ENCODE measurements around the gene TNP2.
"Not testable (repeated sequence)": the region's sequence is repeated elsewhere in the genome, so short reads cannot be mapped to it uniquely, and the experiment has no call there.

Gene TNP2

DNA sequence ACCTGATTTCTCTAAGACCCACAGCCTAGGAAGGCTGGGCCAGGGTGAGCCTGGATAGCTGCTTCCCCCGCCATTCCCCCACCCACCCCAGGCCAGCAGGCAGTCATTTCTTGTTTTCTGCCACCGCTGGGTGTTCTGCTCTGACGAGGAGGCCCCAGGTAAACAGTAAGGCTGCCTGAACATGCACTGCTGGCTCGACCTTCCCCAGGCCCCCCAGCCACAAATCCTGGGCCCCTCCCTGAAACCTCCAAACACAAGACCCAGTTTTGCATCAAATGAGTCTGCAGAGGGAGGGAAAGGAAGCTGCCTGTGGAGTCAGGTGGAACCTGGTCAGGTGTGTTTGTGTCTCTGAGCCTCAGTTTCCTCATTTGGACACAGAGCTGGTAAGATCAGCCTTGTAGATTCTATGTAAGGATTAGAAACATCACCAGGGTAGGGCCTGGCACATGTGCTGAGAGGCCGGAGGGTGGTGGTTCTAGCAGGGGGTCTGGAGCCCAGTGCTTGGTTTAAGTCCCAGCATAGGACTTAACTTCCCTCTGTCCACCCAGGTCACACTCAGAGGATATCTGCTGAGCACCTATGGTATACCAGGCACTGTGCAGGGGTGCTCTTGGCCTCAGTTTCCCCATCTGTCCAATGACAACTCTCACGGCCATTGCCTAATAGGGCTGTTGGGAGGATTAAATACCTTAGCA lies 30.9 kb upstream of the TNP2 start:
- DNase-seq = no peak

DNA sequence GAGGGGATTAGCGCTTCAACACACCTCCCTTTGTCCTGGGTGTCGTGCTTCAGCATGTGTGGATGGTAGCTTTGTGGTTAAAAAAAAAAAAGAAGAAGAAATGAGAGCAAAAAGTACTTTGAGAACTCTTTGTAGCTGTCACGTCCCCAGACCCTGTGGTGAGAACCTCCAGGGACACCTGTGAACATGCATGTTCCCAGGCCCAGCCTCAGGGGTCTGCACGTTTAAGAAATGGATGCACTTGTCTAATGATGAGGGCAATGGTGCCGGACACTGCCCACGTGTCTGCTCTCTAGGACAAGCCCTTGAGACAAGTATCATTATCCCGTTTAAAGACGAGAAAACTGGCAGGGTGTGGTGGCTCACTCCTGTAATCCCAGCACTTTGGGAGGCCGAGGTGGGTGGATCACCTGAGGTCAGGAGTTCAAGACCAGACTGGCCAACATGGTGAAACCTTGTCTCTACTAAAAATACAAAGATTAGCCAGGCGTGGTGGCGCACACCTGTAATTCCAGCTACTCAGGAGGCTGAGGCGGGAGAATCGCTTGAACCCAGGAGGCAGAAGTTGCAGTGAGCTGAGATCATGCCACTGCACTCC lies 29.9 kb upstream of the TNP2 start:
- DNase-seq = not testable (repeated sequence)

GRCh38 chr16:11298143-11298900 lies 29.2 kb upstream of the TNP2 start:
- DNase-seq = no peak

DNA sequence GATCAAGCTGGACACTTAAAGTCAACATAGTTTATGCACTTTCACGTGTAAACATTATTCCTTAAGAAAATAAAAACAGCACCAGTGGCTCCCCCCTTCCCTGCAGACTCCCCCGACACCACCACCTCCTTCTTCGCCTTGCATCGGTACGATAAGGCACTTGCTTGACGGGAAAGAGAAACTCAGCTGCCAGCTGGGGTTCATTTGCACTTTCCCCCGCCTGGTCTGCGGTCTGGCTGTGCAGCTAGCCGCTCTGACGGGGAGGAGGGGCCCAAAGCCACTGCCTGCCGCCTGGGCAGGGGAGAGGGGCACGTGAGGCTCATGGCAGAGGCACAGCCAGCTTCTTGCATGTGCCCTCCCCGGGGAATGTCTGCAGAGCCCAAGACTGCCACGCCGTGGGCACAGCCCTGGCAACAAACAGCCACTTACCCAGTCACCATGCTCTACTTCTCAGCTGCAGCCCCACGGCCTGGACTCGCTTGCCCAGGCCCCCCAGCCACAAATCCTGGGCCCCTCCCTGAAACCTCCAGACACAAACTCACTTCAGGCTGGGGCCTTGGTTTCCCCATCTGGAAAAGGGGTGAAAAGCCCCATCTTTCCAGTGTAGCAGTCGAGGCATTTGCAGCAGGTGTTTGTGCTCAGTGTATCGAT lies 28.5 kb upstream of the TNP2 start:
- DNase-seq = peak; percentile 56 to 81 (median 81)

GRCh38 chr16:11296706-11297491 lies 27.8 kb upstream of the TNP2 start:
- no peak for DNase-seq

- no peak for DNase-seq
These were observed 27.2 kb upstream of the TNP2 start for GRCh38 chr16:11296351-11296705.

GRCh38 chr16:11295672-11296071 lies 26.5 kb upstream of the TNP2 start:
- no peak for DNase-seq

DNA sequence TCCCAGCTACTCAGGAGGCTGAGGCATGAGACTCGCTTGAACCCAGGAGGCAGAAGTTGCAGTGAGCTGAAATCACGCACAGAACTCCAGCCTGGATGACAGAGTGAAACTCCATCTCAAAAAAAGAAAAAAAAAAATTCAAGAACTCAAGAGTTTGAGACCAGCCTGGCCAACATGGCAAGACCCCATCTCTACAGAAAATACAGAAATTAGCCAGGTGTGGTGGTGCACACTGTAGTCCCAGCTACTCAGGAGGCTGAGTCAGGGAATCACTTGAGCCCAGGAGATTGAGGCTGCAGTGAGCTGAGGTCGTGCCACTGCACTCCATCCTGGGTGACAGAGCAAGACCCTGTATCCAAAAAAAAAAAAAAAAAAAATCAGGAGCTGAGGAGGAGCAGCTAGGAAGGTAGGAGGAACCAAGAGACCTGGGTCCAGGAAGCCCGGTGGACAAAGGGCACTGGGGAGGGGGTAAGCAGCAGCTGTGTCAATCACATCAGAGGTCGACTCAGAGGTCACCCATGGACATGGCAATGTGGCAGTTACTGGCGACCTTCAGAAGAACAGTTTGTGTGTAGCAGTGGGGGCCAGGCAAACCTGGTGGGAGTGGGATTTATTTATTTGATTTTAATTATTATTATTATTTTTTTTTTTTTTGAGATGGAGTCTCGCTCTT lies 23.1 kb upstream of the TNP2 start:
- no peak for DNase-seq

GRCh38 chr16:11291091-11291703 lies 22.1 kb upstream of the TNP2 start:
- no peak for DNase-seq

- DNase-seq = no peak
These were observed 21.2 kb upstream of the TNP2 start for GRCh38 chr16:11290102-11290893.

DNA sequence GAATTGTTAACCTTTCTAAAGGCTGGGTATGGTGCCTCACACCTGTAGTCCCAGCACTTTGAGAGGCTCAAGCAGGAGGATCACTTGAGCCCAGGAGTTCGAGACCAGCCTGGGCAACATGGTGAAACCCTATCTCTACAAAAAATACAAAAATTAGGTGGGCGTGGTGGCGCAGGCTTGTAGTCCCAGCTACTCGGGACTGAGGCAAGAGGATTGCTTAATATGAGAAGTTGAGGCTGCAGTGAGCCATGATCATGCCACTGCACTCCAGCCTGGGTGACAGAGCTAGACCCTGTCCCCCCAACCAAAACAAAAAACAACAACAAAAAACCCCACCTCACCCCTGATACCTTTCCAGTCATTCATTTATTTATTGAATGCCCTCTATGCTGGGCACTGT lies 20.6 kb upstream of the TNP2 start:
- DNase-seq = peak; percentile 36 to 44 (median 43)

DNA sequence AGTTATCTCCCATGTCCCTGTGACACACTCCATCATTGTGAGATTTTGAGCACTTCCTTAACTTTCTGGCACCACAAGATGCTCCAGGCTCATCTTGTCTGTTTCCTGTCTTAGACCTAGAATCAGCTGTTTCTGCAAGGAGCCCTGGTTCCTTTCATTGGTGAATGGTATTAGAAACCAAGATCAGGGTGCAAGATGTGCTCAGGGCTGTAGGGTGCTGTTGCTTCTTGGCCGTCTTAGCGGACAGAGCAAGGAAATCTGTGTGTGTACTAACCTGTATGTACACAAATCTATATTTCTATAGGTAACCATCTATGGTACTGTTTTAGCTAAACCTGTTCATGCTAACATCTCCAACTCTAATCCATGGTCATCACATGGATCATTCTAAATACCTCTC lies 20.1 kb upstream of the TNP2 start:
- DNase-seq = no peak

GRCh38 chr16:11285842-11286241 lies 16.7 kb upstream of the TNP2 start:
- no peak for DNase-seq

GRCh38 chr16:11283820-11284248 lies 14.7 kb upstream of the TNP2 start:
- DNase-seq = peak; percentile 49 to 65 (median 63)

GRCh38 chr16:11280616-11281522 lies 11.7 kb upstream of the TNP2 start, which contains the start of gene PRM1:
Gene PRM1, minus strand, starts transcription at chr16:11281330. Its CDS starts 92 bp downstream, at chr16:11281238.
- DNase-seq = no peak

DNA sequence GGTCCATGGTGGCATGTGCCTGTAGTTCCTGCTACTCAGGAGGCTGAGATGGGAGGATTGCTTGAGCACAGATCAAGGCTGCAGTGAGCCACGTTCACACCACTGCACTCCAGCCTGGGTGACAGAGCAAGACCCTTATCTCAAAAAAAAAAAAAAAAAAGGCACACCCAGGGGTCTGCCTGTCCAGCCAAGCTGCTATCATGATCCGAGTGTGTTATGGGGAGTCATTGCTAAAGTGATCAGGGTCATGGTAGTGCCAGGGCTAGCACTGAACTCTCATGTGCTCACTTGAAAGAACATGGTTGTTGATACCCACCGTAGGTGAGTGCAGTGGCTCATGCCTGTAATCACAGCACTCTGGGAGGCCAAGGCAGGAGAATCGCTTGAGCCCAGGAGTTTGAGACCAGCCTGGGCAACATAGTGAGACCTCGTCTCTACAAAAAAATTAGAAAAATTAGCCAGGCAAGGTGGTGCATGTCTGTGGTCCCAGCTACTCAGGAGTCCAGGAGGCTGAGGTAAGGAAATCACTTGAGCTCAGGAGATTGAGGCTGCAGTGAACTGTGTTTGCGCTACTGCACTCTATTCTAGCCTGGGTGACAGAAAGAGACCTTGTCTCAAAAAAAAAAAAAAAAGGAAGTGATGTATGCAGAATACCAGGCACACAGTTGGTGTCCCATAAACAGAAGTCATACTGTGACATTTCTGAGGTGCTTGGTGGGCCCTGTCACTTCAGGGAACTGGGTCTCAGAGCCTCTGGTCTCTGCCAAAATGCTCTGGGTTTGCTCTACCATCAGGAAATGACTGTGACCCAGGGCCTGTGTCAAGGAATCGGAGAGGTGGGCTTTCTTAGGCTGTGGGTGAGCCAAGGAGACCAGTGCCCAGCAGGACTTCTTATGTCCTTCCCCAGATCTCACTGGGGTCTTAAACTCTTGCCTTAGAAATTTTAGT lies 9.8 kb upstream of the TNP2 start:
- peak in 2 of 3 donors; percentile 24 to 33 for DNase-seq

- DNase-seq = no peak
These were observed 8.6 kb upstream of the TNP2 start for GRCh38 chr16:11277607-11278337.

Measured in suppressor macrophage treated with lipopolysaccharide for 1 hour (primary cell).